Chondrocyte (in vitro differentiated cells): ENCODE measurements around the gene GNPAT. TPM values are rescaled to one million over a fixed set of nuclear protein-coding genes. Genes with fewer than 3 reads are reported as not detected.

ENCODE experiments used
- DNase-seq: peaks from one replicate; pipeline ENCODE4 v3.0.0; 2021; ENCODE audit warnings: mixed read lengths, low spot score
- H3K27ac Mint-ChIP-seq: one replicate; pipeline ENCODE4 v1.8.0; 2021; ENCODE audit warnings: mild to moderate bottlenecking, moderate library complexity, mixed read lengths; ENCODE audit not compliant: unreplicated experiment
- H3K27me3 Mint-ChIP-seq: 2 replicates; pipeline ENCODE4 v1.8.0; 2021; ENCODE audit warnings: low read depth, mixed read lengths
- H3K36me3 Mint-ChIP-seq: 2 replicates; pipeline ENCODE4 v1.8.0; 2021; ENCODE audit warnings: low read depth, mixed read lengths
- H3K4me1 Mint-ChIP-seq: 2 replicates; pipeline ENCODE4 v1.8.0; 2021; ENCODE audit warnings: low read depth, mild to moderate bottlenecking, mixed read lengths
- H3K4me3 Mint-ChIP-seq: one replicate; pipeline ENCODE4 v1.8.0; 2021; ENCODE audit warnings: mild to moderate bottlenecking, moderate library complexity, mixed read lengths; ENCODE audit not compliant: unreplicated experiment
- H3K9me3 Mint-ChIP-seq: 2 replicates; pipeline ENCODE4 v1.8.0; 2021; ENCODE audit warnings: low read depth, mixed read lengths
- total RNA-seq: library from RNA; stranded (reverse); gene quantifications from 3 replicates; pipeline ENCODE4 v1.2.1, GENCODE V29; 2021
- TF ChIP-seq, protein P1 (sequence below): fragments of 200-600 bp; sonication (generic); IDR thresholded peaks from 2 replicates; pipeline ENCODE4 v1.5.0; 2021; ENCODE audit warnings: antibody characterized with exemption, mild to moderate bottlenecking, moderate library complexity

GNPAT gene
- total RNA-seq, 1 donor from 2014 or later = 37.9 TPM

DNA sequence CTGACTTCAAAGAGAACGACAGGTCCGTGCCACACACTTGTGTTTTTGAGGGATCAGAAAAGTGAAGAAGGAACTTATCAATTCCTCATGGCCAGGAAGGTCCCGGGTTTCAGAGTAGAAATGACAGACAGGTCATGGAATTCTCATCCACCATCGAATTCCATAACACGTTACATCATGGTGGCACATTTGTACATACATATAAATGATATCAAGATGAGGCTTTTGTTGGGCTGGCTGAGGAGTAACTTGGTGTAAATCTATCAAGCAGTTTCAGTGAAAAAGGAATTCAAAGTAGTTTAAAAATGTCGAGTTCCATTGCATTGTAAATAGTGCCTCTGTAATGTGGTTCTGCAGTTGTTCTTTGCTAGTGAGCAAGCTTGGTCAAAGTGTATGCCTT lies 22.9 kb upstream of the GNPAT start:
- Mint-ChIP-seq H3K9me3 (no peaks in the 10 kb centered on the region), H3K36me3 (peaks cover 1% of the 10 kb centered on the region), H3K27me3 (peaks cover 13% of the 10 kb centered on the region), H3K27ac (no peak overlapping the region), H3K4me3 (no peak overlapping the region), H3K4me1 (no peaks in the 10 kb centered on the region)
- TF ChIP-seq, protein P1, sequence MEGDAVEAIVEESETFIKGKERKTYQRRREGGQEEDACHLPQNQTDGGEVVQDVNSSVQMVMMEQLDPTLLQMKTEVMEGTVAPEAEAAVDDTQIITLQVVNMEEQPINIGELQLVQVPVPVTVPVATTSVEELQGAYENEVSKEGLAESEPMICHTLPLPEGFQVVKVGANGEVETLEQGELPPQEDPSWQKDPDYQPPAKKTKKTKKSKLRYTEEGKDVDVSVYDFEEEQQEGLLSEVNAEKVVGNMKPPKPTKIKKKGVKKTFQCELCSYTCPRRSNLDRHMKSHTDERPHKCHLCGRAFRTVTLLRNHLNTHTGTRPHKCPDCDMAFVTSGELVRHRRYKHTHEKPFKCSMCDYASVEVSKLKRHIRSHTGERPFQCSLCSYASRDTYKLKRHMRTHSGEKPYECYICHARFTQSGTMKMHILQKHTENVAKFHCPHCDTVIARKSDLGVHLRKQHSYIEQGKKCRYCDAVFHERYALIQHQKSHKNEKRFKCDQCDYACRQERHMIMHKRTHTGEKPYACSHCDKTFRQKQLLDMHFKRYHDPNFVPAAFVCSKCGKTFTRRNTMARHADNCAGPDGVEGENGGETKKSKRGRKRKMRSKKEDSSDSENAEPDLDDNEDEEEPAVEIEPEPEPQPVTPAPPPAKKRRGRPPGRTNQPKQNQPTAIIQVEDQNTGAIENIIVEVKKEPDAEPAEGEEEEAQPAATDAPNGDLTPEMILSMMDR = no peak
- DNase-seq = no peak

DNA sequence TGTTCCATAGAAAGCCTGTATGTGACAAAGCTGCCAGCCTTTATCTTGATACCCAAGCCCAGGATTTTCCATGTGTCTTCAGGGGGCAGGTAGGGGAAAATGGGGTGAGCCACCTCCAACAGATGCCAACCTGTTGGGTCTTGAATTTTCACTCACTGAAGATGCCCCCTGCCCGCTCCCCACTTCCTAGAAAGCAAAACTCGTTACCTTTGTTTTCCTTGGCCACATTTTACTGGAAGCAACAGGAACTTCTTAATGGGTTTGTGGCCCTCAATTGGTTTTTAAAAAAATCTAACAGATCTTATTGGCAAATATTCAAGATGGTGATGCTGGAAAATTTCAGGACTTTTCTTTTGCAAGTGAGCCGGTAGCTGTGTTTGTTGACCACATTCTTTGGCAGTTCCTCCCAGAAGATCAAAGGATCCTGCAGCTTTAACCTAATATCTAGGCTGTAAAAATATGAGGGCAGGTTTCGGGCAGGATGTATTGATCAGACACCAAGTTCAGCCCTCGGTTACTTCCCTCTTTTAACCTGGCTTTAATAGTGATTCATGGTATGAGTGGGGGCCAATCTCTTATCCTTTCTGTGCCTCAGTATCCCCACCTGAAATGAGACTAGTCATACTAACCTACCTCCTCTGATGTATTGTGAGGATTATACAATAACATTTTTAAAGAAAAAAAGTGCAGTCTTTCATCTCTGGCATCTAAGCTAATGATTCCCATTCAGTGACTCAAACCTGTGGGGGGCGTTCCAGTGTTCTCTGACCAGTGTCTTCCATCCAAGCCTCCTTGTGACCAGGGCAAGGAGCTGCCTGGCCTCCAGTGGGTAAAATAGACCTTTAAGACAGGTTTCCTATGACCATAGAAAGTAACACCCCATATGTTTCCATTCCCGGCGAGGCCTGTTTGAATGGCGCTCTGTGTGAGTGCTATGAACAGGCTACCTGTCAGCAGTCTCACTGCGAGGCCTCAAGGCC lies 21.3 kb upstream of the GNPAT start:
- Mint-ChIP-seq H3K4me1 (no peaks in the 10 kb centered on the region), H3K9me3 (no peaks in the 10 kb centered on the region), H3K4me3 (no peak overlapping the region), H3K27me3 (peaks cover 8% of the 10 kb centered on the region), H3K27ac (no peak overlapping the region), H3K36me3 (peaks cover 7% of the 10 kb centered on the region)
- TF ChIP-seq, protein P1 = no peak
- no peak for DNase-seq

DNA sequence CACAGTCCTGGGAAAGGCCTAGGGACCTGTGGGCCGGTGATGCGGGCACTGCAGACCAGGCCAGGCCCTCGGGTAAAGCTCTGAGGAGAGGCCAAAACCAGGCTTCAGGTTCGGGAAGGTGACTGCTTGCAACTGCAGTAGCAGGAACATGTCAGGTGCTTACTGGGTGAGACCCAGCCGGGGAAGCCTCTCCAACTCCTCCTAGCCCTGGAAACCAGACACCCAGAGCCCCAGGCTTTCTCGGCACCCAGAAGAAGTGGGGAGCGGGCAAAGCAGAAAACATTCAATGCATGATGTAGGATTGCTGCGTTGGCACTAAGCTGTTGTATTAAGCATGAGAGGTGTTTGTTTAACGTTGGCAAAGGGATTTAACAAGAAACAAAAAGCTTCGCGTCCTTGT lies 20.2 kb upstream of the GNPAT start:
- H3K9me3 Mint-ChIP-seq = no peaks in the 10 kb centered on the region
- H3K27ac Mint-ChIP-seq = no peak overlapping the region
- H3K36me3 Mint-ChIP-seq = peaks cover 16% of the 10 kb centered on the region
- no peak for DNase-seq
- H3K4me3 Mint-ChIP-seq = no peak overlapping the region
- TF ChIP-seq, protein P1 = no peak
- H3K4me1 Mint-ChIP-seq = no peaks in the 10 kb centered on the region
- peaks cover 3% of the 10 kb centered on the region for H3K27me3 Mint-ChIP-seq

DNA sequence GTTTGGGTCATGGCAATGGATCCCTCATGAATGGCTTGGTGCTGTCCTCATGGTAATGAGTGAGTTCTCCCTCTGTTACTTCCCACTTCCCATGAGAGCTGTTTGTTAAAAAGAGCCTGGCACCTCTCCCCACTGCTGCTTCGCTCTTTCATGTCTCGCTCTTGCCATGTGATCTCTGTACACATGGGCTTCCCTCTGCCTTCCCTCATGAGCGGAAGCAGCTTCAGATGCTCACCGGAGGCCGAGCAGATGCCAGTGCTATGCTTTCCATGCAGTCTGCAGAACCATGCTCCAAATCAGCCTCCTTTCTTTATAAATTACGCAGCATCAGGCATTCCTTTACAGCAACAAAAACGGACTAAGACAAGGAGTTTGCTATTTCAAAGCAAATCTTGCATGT lies 14.9 kb upstream of the GNPAT start:
- Mint-ChIP-seq H3K4me3 (no peak overlapping the region), H3K4me1 (no peaks in the 10 kb centered on the region), H3K9me3 (no peaks in the 10 kb centered on the region), H3K36me3 (peaks cover 31% of the 10 kb centered on the region), H3K27ac (no peak overlapping the region), H3K27me3 (no peaks in the 10 kb centered on the region)
- TF ChIP-seq, protein P1 = no peak
- no peak for DNase-seq

DNA sequence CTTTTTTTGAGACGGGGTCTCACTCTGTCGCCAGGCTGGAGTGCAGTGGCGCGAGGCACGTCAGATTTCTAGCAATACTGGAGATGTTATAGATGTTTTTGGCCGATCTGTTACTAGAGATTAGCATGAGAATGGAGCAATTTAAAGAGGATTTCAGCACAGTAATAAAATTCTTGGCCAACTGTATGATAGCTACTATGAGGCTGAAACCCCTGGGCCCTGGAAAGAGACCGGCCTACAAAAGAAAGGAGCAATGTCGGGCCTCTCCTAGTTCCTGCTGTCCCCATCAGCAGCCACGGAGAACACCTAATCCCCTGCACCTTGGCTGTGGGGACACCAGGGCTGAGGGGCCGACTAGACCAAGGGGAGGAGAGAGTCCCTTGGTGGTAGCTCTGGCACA lies 9.5 kb upstream of the GNPAT start:
- Mint-ChIP-seq H3K36me3 (peaks cover 14% of the 10 kb centered on the region), H3K9me3 (no peaks in the 10 kb centered on the region), H3K27ac (no peak overlapping the region), H3K4me3 (no peak overlapping the region), H3K27me3 (no peaks in the 10 kb centered on the region), H3K4me1 (no peaks in the 10 kb centered on the region)
- no peak for DNase-seq
- TF ChIP-seq, protein P1 = no peak
